RWPE1 (cell line): ENCODE measurements around the gene ZC3H13.

Experiments used
- CTCF ChIA-PET: fragments of 350-600 bp; sonication (Branson Sonifier 250); formaldehyde crosslinking; extraction: SDS; loops from one replicate; lab custom pipeline; 2021; lab: Yijun Ruan, JAX
- POLR2A ChIA-PET: fragments of 400-600 bp; formaldehyde crosslinking; extraction: SDS; loops from one replicate; lab custom pipeline; 2020; ENCODE audit warnings: antibody characterized with exemption; ENCODE audit not compliant: low non-redundant PET; lab: Yijun Ruan, JAX
- DNase-seq: peaks from one replicate; pipeline ENCODE4 v3.0.0; 2012; ENCODE audit warnings: low spot score
- H3K27ac ChIP-seq: fragments of 450-650 bp; 2 replicates; pipeline ENCODE4 v1.5.1; 2017
- CTCF ChIP-seq: fragments of 450-650 bp; conservative IDR thresholded peaks from 2 replicates; pipeline ENCODE4 v1.5.1; 2017; ENCODE audit warnings: low read depth, mild to moderate bottlenecking

ZC3H13 gene

GRCh38 chr13:46025157-46025556 lies 27.4 kb downstream of the ZC3H13 start:
- no peak for DNase-seq
- POLR2A ChIA-PET, result interaction anchor here (0.5 kb wide), 1 partner anchor 12 kb away, joined by 3 read pairs; no protein-coding TSS in a partner anchor
- TF ChIP-seq CTCF, result no peak
- CTCF ChIA-PET, result interaction anchor here (0.6 kb wide), 1 partner anchor 464 kb away, joined by 5 read pairs; no protein-coding TSS in a partner anchor
- H3K27ac ChIP-seq, result no peak overlapping the region

GRCh38 chr13:46022481-46022880 lies 30.1 kb downstream of the ZC3H13 start:
- no peak for DNase-seq
- POLR2A ChIA-PET, result no interaction called here
- no peak overlapping the region for H3K27ac ChIP-seq
- TF ChIP-seq CTCF, result no peak
- CTCF ChIA-PET, result no interaction called here

- TF ChIP-seq CTCF, result no peak
- POLR2A ChIA-PET, result no interaction called here
- H3K27ac ChIP-seq, result no peak overlapping the region
- CTCF ChIA-PET, result no interaction called here
- no peak for DNase-seq
Measured at GRCh38 chr13:46016216-46016615, 36.3 kb downstream of the ZC3H13 start.

GRCh38 chr13:46015366-46015765 lies 37.2 kb downstream of the ZC3H13 start:
- no peak for DNase-seq
- ChIA-PET POLR2A (no interaction called here), CTCF (no interaction called here)
- H3K27ac ChIP-seq, result no peak overlapping the region
- TF ChIP-seq CTCF, result no peak

GRCh38 chr13:46012404-46012803 lies 40.1 kb downstream of the ZC3H13 start:
- peak; percentile 7 for DNase-seq
- no peak overlapping the region for H3K27ac ChIP-seq
- no peak for TF ChIP-seq CTCF
- ChIA-PET POLR2A (no interaction called here), CTCF (no interaction called here)

GRCh38 chr13:46010148-46010547 lies 42.4 kb downstream of the ZC3H13 start:
- CTCF ChIA-PET, result interaction anchor here (0.6 to 1.1 kb wide), 4 partner anchors 14 to 387 kb away, joined by 3 to 4 read pairs (median 3); no protein-coding TSS in a partner anchor
- H3K27ac ChIP-seq, result no peak overlapping the region
- POLR2A ChIA-PET, result no interaction called here

More at GRCh38 chr13:46010148-46010547, 42.4 kb downstream of the ZC3H13 start:
- peak; percentile 21; the same call in 1 of the 2 replicates for TF ChIP-seq CTCF
- peak; percentile 3 for DNase-seq
